HS-5 (cell line): ENCODE results near the gene CHD5.

Experiments used
- DNase-seq: peaks from one replicate; pipeline ENCODE4 v3.0.0-alpha.2; 2012; ENCODE audit warnings: low read depth

The CHD5 gene

DNA sequence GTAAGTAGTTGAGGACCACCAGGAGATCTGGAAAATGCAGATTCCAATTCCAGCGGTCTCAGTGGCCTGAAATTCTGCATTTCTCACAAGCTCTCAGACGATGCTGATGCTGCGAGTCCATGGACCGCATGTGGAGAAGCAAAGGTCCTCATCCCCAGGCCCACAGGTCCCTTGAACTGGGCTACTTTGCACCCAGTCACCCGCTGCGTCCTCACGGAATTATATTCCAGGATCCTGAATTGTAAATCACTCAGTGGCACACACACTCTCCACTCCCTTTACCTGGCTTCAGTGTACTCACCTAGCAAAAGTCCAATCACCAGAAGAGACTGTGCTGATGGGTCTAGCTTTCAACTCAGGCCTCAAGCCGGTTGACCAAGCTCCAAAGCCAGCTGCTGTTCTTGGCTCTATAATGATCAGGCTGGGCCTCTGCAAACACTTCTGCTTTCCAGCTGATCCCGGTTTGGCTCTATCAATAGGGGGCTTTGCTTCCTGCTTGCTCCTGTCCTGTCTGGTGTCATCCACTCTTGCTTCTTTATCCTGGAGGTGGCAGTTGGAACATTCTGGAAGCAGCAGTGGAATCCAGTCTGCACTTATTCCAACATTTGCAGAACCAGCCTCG, 20.2 kb upstream of the CHD5 start:
- DNase-seq: no peak

DNA sequence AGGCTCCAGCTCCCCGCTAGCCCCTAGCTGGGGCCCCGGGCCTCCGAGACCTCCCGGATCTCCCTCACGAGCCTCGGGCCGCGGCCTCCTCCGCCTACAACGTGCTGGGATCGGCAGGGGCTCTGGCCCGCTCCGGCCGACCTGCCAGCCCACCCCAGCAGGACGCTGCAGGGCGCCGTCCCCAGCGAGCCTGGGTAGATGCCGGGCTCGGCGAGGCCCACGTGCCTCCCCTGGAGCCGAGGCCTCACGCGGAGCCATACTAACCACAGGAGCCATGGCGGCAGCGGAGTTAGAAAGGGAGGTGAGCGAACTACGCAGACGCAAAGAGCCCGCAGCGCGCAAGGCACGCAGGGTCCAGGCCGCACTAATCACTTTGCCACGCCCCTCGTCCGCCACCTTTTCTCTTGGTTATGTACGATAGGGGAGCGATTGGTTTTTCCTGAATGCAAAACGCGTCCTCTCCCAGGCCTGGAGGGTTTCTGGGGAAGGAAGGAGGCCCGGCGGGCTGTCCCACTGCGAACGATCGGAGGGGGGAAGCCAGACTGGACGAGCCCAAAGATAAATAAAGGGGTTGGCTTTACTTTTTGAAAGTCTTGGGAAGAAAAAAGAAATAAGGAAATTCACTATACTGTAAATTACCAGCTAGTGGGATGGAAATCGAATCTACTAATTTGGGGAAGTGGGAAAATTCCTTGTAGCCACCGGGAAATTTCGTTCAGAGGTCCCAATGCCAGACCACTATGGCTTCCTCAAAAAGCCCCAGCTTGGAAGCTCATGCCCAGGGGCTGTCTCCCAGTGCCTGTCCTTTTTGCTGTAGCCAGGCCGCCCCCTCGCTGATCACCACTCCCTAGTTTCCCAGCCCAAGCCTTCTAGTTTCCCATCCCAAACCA, 19.4 kb upstream of the CHD5 start, which contains the start of gene RPL22:
Gene RPL22 (minus strand): TSS at position 298 of the 890 bp plus-strand sequence. CDS start 22 bp downstream, at position 276.
- peak; percentile 95 for DNase-seq

DNA sequence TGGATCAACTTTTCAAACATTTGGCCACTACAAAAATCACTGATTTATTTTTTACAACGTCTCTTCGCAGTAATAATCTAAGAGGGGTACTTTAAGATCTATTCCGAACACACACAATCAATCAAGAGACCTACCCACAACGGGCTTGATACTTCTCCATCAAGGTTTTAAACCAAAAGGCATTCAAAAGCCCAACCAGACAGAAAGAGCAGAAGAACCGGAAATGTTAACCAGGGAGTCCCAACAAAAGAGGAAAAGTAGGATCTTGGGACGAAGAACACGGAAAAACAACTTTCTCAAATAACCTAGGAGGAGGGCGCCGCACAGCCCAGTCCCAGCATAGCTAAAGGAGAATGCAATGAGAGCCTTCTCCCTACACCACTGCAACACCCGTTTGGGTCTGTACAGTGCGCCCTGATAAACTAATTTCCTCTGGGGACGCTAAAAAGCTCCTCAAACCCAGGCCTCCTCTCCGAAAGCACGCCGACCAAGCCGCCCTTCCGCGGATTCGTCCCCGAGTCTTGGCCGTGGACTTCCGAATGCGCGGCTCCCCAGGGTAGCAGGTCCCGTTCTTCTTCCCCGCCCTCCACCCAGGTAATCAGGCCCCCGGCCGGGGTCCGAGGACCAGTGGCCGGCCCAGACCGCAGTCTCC, 18.7 kb upstream of the CHD5 start:
- no peak for DNase-seq

DNA sequence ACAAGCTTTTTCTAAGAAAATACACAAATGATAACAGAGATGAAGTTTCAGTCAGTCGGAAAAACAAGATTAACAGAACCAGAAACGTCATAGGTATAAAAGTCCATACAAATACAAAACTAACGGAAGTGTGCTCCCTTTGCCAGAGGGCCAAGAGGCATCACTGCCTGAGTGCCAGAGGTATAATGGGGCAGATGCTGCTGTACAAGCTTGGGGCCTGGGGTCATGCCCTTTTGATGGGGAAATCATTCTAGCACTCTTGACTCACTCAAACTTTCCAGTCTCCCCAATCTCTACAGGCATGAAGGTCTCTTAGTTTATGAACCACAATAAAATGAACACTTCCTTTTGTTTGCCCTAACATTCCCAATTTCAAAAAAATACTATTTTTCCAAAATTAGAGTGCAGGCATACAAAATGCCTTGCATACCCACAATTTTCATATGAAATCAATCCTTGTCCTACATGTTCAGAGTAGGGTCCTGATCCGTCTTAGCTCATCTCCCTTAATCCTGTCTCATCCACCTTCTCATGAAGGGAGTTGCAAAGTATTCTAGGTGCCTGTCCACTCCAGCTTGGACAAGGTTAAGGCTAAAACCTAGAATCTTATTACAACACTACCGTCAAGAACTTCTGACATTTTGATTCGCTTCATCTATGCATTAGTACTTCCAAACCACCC, 17.8 kb upstream of the CHD5 start:
- no peak for DNase-seq

DNA sequence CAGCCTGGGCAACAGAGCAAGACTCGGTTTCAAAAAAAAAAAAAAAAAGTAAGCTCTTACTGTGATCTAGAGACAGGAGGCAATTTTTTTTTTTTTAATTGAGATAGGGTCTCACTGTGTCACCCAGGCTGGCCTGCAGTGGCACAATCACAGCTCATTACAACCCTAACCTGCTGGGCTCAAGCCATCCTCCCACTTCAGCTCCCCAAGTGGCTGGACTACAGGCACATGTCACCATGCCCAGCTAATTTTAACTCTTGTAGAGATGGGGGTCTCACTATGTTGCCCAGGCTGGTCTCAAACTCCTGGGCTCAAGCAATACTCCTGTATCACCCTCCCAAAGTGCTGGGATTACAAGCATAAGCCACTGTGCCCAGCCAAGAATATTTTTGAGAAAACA, 11.8 kb upstream of the CHD5 start:
- no peak for DNase-seq

DNA sequence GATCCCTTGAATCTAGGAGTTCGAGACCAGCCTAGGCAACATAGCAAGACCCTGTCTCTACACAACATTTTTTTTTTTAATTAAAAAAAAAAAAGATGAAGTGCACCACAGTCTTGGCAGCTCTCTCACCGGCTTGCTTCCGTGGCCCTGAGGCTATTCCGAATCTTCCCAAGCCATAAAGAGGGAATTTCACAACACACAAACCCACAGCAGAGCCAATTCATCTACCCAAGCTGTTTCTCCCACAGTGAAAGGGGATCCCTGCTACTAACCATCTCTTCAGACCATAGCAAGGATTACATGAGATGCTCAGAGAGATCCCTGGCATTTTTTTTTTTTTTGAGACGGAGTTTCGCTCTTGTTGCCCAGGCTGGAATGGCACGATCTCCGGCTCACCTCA, 8.3 kb upstream of the CHD5 start:
- DNase-seq: no peak

DNA sequence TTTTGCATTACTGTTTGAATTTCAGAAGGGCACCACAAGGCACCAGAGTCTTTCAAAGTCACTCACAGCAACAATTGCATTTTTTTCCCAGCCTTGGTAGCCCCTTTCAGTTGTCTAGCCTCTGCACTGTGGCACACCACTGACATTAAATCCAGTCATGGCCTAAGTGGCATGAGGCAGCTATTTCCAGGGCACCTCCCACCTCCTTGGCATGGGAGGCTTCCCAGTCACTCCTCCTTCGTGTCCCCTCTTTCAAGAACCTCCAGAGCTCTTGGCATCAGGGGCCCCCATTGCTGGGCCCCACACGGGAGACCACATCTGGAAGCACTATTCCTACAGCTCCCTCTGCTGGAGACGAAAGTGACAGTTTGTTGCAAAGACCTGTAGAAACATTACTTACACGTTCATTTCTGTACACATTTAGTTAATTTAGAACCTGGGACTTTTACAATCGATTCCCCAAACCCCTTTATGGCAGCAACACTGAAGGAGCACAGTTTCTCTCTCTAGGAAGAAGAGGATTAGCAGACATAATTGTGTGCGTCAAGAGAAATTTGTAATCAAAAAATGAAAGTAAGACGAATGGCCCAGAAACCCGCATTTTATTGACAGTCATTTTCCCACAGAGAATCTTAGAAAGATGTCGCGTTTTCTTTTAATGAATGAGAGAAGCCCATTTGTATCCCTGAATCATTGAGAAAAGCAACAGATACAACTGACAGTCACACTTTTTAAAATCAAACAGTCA, 5.7 kb upstream of the CHD5 start:
- DNase-seq: no peak

DNA sequence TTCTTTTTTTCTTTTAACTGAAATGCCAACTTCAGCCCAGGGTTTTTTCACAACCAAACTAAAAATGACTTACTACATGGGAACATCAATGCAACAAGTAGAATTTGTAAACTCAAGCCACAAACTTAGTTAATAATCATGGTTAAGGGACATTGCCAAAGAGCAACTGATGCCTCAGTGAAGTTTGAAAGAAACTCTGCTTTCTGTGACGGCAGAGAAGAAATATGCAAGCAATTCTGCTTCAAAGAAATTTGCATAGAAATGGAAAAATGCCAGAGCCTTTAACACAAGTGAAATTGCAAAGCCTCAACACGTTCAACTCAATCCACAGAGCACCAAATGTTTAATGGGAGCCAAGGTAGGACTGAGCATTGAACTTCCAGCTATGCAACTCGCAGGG, 5.0 kb upstream of the CHD5 start:
- peak; percentile 63 for DNase-seq

DNA sequence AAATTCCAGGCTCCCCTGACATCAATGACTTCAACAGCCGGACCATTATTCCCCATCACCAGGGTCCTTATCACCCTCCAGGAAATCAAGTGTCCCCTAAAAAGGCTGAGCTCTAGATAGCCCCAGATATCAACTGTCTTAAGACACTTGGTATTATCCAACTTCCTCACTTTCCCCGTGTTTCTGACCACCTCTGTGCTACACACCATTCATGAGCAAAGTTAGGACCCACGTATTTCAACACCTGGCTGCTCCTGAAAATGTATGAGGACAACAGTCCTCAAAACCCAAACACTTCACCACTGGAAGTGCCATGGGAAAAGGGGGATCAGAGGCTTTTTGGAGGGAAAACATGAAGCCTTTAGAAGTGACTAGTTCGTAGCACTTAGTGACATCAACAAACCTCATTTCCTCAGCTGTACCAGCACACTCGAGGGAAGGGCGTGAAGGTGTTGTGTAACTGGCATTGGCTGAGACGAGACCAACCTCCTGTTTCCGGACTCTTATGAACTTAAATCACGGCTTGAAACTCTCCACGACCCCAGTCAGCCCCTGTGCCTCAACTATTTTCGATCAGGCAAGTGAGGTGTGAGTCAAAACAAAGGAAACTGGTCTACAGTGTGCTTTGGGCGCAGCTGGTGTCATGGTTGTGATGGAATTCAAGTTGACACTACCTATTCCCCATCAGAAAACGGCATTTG, 4.1 kb upstream of the CHD5 start:
- no peak for DNase-seq

DNA sequence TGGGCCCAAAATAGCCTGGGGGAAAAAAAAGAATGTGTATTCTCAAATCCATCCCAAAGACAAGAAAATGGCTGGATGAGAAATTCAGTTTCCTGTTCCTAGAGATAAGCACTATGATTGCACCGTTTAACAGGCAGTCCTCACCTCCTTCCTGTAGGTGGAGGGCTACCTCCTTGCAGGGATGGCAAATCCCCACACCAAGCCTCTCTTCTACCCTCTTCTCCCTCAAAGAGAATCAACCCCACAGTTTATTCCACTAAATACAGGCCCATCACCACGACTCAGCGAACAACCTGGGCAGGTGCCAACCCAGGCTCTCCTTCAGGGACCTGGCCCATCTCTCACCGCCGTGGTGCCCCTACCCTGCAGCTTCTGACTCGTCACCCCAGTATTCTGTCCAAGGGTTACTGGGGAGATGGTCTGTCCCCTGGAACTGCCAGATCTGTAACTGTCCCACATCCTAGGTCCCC, 3.4 kb upstream of the CHD5 start:
- no peak for DNase-seq

DNA sequence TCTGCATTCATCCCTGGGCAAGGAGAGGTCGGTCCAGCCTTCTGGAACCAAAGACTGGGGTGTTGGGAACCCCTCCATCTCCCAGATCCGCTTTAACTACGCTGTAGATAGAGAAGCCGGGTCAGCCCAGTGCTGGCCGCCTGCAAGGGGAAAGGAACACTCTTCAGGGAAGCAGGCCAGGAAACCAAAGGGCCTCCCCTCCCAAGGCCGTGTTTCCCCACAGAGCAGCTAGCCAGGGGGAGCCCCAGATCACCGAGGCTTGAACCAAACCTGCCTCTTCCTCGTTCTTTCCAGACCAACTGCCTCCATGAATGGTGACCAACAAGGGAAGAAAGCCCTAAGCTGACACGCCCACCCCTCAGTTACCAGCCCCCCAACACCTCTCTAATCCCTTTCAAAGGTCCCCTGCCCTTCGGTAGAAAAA, 1.2 kb upstream of the CHD5 start:
- DNase-seq: no peak

DNA sequence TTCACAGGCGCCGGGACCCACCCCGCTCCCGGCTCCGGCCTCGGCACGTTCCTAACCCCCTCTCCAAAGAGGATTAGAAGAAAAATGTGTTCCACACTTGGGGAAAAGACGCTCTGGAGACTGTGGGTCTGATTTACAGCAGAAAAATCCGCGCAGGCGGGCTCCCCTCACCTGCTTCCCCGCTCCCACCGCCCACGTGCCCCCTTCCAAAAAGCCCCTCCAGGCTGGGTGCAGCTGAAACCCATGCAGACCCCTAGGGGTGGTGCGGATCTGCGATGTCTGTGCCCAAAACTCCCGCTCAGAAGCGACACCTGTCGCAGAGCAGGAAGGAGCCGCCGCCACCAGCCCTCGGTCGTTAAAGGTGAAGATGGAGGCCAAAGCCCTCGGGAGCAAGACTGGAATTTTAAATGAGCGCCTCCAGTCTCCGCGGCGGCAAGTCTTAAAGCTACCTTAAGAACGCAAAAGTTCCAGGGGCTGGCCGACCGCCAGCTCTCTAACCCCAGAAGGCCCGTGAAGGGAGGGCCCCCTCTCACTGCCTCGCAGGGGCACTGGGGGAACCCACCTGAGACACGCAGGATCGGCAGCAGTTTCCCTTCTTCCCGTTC, 688 bp upstream of the CHD5 start:
- no peak for DNase-seq

DNA sequence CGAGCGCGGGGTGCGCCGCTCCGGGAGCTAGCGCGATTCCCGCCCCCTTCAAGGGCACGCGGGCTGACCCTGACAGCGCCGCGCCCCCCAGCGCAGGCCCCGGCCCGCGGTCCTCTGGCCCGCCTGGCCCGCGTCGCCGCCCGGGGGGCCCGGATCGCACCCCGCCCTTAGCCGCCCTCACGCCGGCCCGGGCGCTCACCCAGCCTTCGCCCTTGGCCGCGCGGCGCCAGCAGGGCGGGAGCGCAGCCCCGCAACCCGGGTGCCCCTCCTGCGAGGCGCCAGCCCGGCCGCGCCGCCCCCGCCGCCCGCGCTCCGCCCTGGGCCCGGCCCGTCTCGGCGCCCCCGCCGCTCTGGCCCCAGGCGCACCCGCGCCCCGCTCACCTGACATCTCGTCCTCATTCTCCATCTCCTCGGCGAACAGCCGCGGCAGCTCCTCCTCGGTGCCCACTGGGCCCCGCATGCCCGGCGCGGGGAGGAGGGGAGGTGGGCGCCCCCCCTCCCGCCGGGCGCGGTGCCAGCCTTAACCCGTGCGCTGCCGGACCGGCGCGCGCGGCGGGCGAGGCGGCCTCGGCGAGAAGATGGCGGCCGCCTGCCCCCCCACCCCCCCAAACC, 451 bp downstream of the CHD5 start:
- no peak for DNase-seq

DNA sequence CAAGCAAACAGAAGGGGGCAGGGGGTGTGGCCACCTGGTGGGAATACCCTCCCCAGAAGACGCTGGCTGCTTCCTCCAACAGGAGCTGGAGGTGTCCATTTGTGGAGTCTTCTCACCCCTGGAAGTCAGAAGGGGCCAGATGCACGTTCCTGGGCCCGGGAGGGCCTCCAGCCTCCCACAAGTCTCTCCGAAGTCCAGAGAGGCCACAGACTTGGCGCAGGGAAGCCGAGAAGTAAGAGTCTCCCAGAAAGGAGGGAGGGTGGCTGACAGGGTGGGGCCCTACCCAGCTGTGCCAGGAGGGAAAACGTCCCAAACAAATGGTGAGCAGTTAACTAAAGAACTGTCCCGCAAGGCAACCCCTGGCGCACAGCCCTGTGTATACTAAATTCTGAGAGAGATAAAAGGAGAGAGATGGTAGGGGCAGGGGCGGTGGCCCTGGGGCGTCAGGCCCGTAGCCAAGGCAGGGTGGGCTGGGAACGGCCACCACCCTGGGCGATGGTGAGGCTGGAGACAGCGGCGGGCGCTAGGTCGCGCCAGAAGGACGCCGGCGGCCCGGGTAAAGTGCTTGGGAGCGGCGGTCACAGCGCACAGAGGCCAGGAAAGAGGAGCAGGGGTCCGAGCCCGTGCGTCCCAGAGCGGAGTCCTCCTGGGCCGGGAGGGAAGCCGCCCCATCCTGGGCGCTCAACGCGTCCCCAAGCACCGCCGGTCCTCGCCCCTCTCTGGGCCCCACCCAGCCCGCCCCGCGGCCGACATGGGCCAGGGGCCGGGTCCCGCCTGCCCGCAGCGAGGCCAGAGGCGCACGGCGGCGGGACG, 1.2 kb downstream of the CHD5 start:
- no peak for DNase-seq

DNA sequence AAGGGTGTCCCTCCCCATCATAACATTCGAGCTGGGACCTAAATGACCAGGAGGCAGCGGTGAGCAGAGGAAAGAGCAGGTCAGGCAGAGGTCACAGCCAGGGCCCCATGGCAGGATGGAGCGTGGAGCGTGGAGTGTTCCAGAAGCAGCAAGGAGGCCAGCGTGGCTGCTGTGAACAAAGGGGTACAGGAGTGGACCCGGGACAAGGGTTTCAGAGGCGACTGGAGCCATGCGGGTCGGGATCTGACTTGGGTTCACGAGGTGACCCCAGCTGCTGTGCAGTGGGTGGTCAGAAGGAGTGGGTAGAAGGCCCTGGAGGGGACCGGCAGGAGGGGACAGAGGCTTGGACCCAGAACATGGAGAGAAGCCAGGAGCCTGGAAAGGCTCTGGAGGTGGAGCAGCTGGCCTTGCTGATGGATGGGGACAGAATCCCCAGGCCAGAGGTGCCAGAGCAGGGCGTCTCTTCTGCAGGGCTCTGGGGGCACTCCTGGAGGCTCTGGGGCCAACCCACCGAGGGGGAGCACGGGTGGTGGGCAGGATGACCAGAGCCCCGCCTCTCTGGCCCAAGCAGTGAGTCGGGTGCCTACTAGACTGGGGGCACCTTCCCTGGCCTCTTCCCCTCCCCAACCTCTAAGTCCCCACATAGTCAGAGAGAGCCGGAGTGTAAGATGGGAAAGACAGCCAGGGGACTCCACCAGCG, 2.3 kb downstream of the CHD5 start:
- no peak for DNase-seq

DNA sequence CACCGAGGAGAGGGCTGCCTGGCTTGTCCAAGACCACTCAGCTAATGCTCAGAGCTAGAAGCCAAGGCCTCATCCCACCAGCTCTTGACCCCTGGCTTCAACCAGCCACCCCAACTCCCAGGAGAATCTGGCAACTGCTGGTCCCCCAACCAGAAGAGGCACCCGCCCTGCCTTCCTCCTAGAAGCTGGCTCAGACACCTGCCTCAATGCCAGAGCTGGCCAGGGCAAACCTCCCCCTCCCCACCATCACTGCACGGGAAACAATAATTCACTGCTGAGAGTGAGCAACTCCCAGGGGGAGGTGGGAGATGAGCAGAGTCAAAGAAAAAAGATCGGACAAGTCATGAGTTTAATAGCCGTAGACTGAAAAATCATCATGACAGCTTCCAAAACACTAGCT, 3.3 kb downstream of the CHD5 start:
- DNase-seq: no peak

DNA sequence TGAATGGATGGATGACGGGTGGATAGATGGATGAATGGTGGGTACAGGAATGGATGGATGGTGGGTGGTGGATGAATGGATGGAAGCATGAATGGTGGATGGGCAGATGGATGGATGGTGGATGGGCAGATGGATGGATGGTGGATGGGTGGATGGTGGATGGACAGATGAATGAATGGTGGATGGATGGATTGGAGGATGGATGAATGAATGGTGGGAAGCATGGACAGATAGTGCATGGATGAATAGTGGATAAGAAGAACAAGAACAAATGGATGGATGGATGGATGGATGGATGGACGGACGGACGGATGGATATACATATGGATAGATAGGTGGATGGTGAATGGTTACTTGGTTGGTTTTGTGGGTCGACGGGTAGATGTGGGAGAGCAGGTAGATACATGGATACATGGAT, 4.7 kb downstream of the CHD5 start:
- DNase-seq: no peak

DNA sequence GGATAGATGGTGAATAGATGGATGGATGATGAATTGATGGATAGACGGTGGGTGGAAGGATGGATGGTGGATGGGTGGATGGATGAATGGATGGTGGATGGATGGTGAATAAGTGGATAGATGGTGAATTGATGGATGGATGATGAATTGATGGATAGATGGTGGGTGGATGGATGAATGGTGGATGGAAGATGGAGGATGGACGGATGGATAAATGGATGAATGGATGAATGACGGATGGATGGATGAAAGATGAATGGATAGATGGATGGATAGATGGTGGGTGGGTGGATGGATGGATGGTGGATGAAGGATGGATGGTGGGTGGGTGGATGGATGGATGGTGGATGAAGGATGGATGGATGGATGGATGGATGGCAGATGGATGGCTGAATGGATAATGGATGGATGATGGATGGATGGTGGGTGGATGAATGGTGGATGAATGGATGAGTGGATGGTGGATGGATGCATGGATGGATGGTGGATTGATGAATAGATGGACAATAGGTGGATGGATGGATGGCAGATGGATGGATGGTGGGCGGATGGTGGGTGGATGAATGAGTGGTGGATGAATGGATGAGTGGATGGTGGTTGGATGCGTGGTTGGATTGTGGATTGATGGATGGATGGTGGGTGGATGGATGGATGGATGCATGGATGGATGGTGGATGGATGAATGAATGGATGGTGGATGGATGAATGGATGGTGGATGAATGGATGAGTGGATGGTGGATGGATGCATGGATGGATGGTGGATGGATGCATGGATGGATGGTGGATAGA, 5.3 kb downstream of the CHD5 start:
- no peak for DNase-seq
